Mesenchymal stem cell (in vitro differentiated cells and primary cell): ENCODE measurements around the gene ENO1.

Experiments
- DNase-seq: peaks from one replicate; pipeline ENCODE4 v3.0.0-alpha.2; 2013
- H2AFZ ChIP-seq: one replicate; pipeline ENCODE4 v1.6.1; 2013; ENCODE audit warnings: low read depth, mild to moderate bottlenecking, control low read depth, inconsistent platforms, low read length, moderate library complexity
- H2AK5ac ChIP-seq: 2 replicates; pipeline ENCODE4 v1.6.1; 2013; ENCODE audit warnings: low read length, moderate library complexity, mild to moderate bottlenecking, inconsistent platforms; ENCODE audit not compliant: severe bottlenecking
- H2BK120ac ChIP-seq: one replicate; pipeline ENCODE4 v1.6.1; 2013; ENCODE audit warnings: low read depth, mild to moderate bottlenecking, inconsistent platforms, low read length, moderate library complexity
- H2BK12ac ChIP-seq, 2 experiments: one replicate each; pipeline ENCODE4 v1.6.1; 2013; ENCODE audit warnings: inconsistent platforms in 2 of 2, low read length in 2 of 2, mild to moderate bottlenecking in 2 of 2, moderate library complexity in 2 of 2, control low read depth in 1 of 2
- H2BK15ac ChIP-seq: one replicate; pipeline ENCODE4 v1.6.1; 2013; ENCODE audit warnings: mild to moderate bottlenecking, low read depth, inconsistent platforms; ENCODE audit not compliant: poor library complexity, severe bottlenecking
- H2BK5ac ChIP-seq: 2 replicates; pipeline ENCODE4 v1.6.1; 2013; ENCODE audit warnings: low read depth, mild to moderate bottlenecking, low read length, control low read depth, inconsistent platforms; ENCODE audit not compliant: poor library complexity, severe bottlenecking
- H3K14ac ChIP-seq, 2 experiments: one replicate each; pipeline ENCODE4 v1.6.1; 2013; ENCODE audit warnings: inconsistent platforms in 2 of 2, low read length in 2 of 2, control low read depth in 1 of 2, mild to moderate bottlenecking in 1 of 2, moderate library complexity in 1 of 2
- H3K18ac ChIP-seq, 2 experiments: one replicate each; pipeline ENCODE4 v1.6.1; 2013; ENCODE audit warnings: inconsistent platforms in 2 of 2, low read length in 2 of 2, control low read depth in 1 of 2, low read depth in 1 of 2, mild to moderate bottlenecking in 1 of 2
- H3K23ac ChIP-seq, 2 experiments: one replicate each; pipeline ENCODE4 v1.6.1; 2013; ENCODE audit warnings: inconsistent platforms in 2 of 2, low read length in 2 of 2, mild to moderate bottlenecking in 2 of 2, moderate library complexity in 2 of 2, control low read depth in 1 of 2
- H3K27ac ChIP-seq: 2 replicates; pipeline ENCODE4 v1.5.1; 2013; ENCODE audit warnings: mild to moderate bottlenecking, moderate library complexity, low read length, control low read depth, inconsistent platforms; ENCODE audit not compliant: poor library complexity, severe bottlenecking
- H3K27me3 ChIP-seq, 2 experiments: 2 replicates each; pipeline versions ENCODE4 v1.6.1 to v1.7.0; 2013; ENCODE audit warnings: low read length in 2 of 2, mild to moderate bottlenecking in 2 of 2, moderate library complexity in 2 of 2, control low read depth in 1 of 2, inconsistent platforms in 1 of 2; ENCODE audit not compliant: control insufficient read depth in 1 of 2, insufficient read depth in 1 of 2
- H3K36me3 ChIP-seq, 2 experiments: 2 replicates each; pipeline versions ENCODE4 v1.6.1 to v1.7.0; 2013; ENCODE audit warnings: low read length in 2 of 2, control low read depth in 1 of 2, inconsistent platforms in 1 of 2, low read depth in 1 of 2, mild to moderate bottlenecking in 1 of 2; ENCODE audit not compliant: insufficient read depth in 2 of 2, control insufficient read depth in 1 of 2
- H3K4ac ChIP-seq, 2 experiments: one replicate each; pipeline ENCODE4 v1.6.1; 2013; ENCODE audit warnings: inconsistent platforms in 2 of 2, low read length in 2 of 2, mild to moderate bottlenecking in 2 of 2, moderate library complexity in 2 of 2, control low read depth in 1 of 2, low read depth in 1 of 2
- H3K4me1 ChIP-seq: 2 replicates; pipeline ENCODE4 v1.6.1; 2013; ENCODE audit warnings: low read depth, low read length, control low read depth; ENCODE audit not compliant: control insufficient read depth, insufficient read depth
- H3K4me2 ChIP-seq: 2 replicates; pipeline ENCODE4 v1.6.1; 2013; ENCODE audit warnings: low read length, mild to moderate bottlenecking, inconsistent platforms; ENCODE audit not compliant: poor library complexity, severe bottlenecking
- H3K4me3 ChIP-seq, 2 experiments: 2 replicates each; pipeline versions ENCODE4 v1.5.1 to v1.7.0; 2013; ENCODE audit warnings: low read length in 2 of 2, mild to moderate bottlenecking in 2 of 2, control low read depth in 1 of 2, low read depth in 1 of 2; ENCODE audit not compliant: insufficient read depth in 1 of 2
- H3K79me1 ChIP-seq: replicated peaks from 2 replicates; pipeline ENCODE4 v1.6.1; 2013; ENCODE audit warnings: mild to moderate bottlenecking, control low read depth, low read length, inconsistent platforms; ENCODE audit not compliant: poor library complexity, severe bottlenecking
- H3K9ac ChIP-seq: 2 replicates; pipeline ENCODE4 v1.7.0; 2013; ENCODE audit warnings: mild to moderate bottlenecking, low read length, moderate library complexity
- H3K9me3 ChIP-seq: 2 replicates; pipeline ENCODE4 v1.7.0; 2013; ENCODE audit warnings: mild to moderate bottlenecking, low read length; ENCODE audit not compliant: control insufficient read depth
- H4K8ac ChIP-seq: one replicate; pipeline ENCODE4 v1.6.1; 2013; ENCODE audit warnings: inconsistent platforms, mild to moderate bottlenecking, low read length, moderate library complexity
- H4K91ac ChIP-seq: one replicate; pipeline ENCODE4 v1.6.1; 2013; ENCODE audit warnings: mild to moderate bottlenecking, low read length, inconsistent platforms
- WGBS: methylation state at CpG from one replicate; pipeline ENCODE4 v1.1.7; 2013; ENCODE audit warnings: mixed read lengths; 5-methylcytosine and 5-hydroxymethylcytosine counted together

The ENO1 gene

DNA sequence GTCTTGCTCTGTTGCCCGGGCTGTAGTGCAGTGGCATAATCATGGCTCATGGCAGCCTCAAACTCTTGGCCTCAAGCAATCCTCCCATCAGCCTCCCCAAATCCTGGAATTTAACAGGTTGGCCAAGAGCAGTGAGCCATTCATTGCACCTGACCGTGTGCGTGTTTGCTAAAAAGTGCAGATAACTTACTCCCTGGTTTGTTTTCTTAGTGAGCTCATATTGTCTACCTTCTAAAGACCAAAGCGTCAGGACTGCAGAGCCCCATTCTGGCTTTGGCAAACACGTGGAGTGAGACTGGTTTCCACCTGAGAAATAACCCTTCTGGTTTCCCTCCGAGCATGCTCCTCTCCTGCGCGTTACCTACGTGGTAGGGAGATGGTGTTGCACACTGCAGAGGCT lies 35.0 kb upstream of the ENO1 start:
- no peak overlapping the region for H2BK15ac ChIP-seq
- no peak overlapping the region for H3K4ac ChIP-seq
- no peaks in the 10 kb centered on the region for H3K79me1 ChIP-seq
- H4K91ac ChIP-seq = no peak overlapping the region
- no peak overlapping the region for H2BK120ac ChIP-seq
- H3K27ac ChIP-seq = no peak overlapping the region
- no peak overlapping the region for H2BK5ac ChIP-seq
- no peaks in the 10 kb centered on the region for H3K9me3 ChIP-seq
- no peaks in the 10 kb centered on the region for H3K36me3 ChIP-seq
- no peak overlapping the region for H2AFZ ChIP-seq
- WGBS = 94% methylated on average over 9 of the region's 9 CpGs
- H3K18ac ChIP-seq = no peak overlapping the region
- peaks cover 10% of the 10 kb centered on the region for H3K4me1 ChIP-seq
- no peaks in the 10 kb centered on the region for H3K27me3 ChIP-seq
- H2AK5ac ChIP-seq = no peak overlapping the region
- no peak overlapping the region for H3K14ac ChIP-seq
- H4K8ac ChIP-seq = no peak overlapping the region
- peak overlapping the region in 1 of 2 experiments; percentile 66 for H2BK12ac ChIP-seq
- no peak overlapping the region for H3K4me3 ChIP-seq
- no peak for DNase-seq
- H3K23ac ChIP-seq = no peak overlapping the region
- H3K9ac ChIP-seq = no peak overlapping the region
- no peak overlapping the region for H3K4me2 ChIP-seq

DNA sequence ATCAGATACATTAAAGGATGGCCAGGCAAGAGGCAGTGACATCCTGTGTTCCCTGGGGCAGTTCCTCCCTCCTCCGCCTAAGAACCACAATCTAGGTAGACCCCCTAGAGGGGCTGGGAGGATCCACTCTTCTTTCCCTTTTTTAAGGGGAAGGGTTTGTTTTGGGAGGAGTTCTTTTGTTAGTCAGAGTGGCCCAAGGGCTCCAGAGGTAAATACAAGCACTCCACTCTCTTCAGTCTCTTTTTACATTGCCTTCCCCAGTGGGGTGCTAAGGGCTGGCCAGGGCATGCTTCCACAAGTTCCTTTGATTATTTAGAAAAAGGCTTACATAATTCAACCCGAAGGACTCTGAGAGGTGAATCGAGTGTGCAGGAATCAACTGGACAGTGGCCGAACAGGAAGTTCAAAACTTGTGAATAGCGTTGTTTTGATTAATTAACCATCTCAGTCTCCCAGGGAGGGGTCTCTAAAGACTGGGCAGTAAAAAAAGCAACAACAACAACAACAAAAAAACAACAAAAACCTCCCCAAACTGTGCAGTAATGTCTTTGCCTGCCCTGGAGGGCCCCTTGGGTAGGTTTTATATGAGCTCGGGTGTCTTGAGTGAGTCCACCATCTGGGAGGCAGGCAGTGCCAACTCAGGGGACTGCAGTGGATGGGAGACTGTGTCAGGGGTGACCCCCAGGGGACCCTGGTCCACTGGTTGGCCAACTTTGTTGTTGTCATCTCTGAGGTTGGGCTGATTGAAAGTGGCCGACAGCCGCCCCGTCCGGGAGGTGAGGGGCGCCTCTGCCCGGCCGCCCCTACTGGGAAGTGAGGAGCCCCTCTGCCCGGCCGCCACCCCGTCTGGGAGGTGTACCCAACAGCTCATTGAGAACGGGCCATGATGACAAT lies 33.2 kb upstream of the ENO1 start:
- H3K23ac ChIP-seq = no peak overlapping the region
- H3K9me3 ChIP-seq = no peaks in the 10 kb centered on the region
- H3K9ac ChIP-seq = no peak overlapping the region
- H3K4me2 ChIP-seq = no peak overlapping the region
- H2BK120ac ChIP-seq = peak overlapping the region; percentile 34
- no peaks in the 10 kb centered on the region for H3K79me1 ChIP-seq
- peak overlapping the region in 1 of 2 experiments; percentile 60 for H2BK12ac ChIP-seq
- DNase-seq = no peak
- H3K27ac ChIP-seq = peak overlapping the region; percentile 50
- WGBS = 91% methylated on average over 10 of the region's 17 CpGs
- H3K36me3 ChIP-seq = no peaks in the 10 kb centered on the region
- H2AFZ ChIP-seq = no peak overlapping the region
- peak overlapping the region; percentile 20 for H2BK5ac ChIP-seq
- H3K14ac ChIP-seq = no peak overlapping the region
- peak overlapping the region in 1 of 2 experiments; percentile 29 for H3K18ac ChIP-seq
- H3K4me1 ChIP-seq = peaks cover 11% of the 10 kb centered on the region
- H4K8ac ChIP-seq = no peak overlapping the region
- H2AK5ac ChIP-seq = peak overlapping the region; percentile 94
- H2BK15ac ChIP-seq = no peak overlapping the region
- H3K4me3 ChIP-seq = no peak overlapping the region
- peak overlapping the region; percentile 50 for H4K91ac ChIP-seq
- H3K4ac ChIP-seq = no peak overlapping the region
- no peaks in the 10 kb centered on the region for H3K27me3 ChIP-seq

DNA sequence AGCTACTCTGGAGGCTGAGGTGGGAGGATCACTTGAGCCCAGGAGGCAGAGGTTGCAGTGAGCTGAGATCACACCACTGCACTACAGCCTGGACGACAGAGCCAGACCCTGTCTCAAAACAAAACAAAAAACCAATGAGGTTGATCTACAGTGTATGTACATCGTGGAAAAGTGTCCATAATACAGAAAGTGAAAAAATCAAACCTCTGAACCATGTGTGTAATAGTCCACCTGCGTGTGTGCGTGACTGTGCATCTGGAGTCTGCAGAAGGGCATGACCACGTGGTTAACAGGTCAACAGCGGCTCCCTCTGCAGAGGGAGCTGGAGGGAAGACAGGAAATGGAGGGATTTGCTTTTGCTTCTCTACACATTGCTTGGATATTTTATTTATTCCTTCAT lies 32.4 kb upstream of the ENO1 start:
- Histone ChIP-seq H3K9me3 (no peaks in the 10 kb centered on the region), H4K8ac (no peak overlapping the region), H3K4me3 (no peak overlapping the region), H3K18ac (no peak overlapping the region), H3K27ac (no peak overlapping the region), H3K27me3 (no peaks in the 10 kb centered on the region), H3K79me1 (no peaks in the 10 kb centered on the region), H3K4ac (no peak overlapping the region), H2BK5ac (no peak overlapping the region), H2BK120ac (no peak overlapping the region), H2BK12ac (no peak overlapping the region), H3K4me1 (peaks cover 11% of the 10 kb centered on the region), H3K36me3 (no peaks in the 10 kb centered on the region), H3K14ac (no peak overlapping the region), H2BK15ac (no peak overlapping the region), H2AK5ac (no peak overlapping the region), H2AFZ (no peak overlapping the region), H3K4me2 (no peak overlapping the region), H3K23ac (no peak overlapping the region), H3K9ac (no peak overlapping the region), H4K91ac (no peak overlapping the region)
- DNase-seq = peak; percentile 39
- 65% methylated on average over 4 of the region's 6 CpGs for WGBS

DNA sequence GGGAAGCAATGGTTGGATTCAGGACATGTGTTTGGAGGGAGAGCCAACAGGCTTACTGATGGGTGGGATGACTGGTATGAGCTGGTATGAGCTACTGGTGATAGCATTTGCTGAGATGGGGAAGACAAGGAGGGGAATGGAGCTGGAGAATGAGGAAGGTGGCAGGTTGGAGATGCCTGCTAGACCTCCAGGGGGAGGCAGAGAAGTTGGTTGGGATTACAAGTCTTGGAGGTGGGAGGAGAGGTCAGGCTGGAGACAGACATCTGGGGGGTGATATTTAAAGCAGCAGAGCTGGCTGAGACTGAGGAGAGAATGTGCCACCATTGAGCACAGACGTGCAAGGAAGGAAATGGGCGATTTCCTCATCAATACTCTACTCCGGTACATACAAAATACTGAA lies 31.8 kb upstream of the ENO1 start:
- no peaks in the 10 kb centered on the region for H3K36me3 ChIP-seq
- H2BK12ac ChIP-seq = no peak overlapping the region
- H3K23ac ChIP-seq = no peak overlapping the region
- no peak overlapping the region for H3K9ac ChIP-seq
- no peak overlapping the region for H2BK120ac ChIP-seq
- no peaks in the 10 kb centered on the region for H3K9me3 ChIP-seq
- no peak overlapping the region for H3K4me3 ChIP-seq
- no peak overlapping the region for H3K4ac ChIP-seq
- H2AK5ac ChIP-seq = no peak overlapping the region
- no peak overlapping the region for H3K4me2 ChIP-seq
- no peak overlapping the region for H4K91ac ChIP-seq
- H3K18ac ChIP-seq = no peak overlapping the region
- no CpG with 5 or more reads among the region's 3 CpGs for WGBS
- H3K79me1 ChIP-seq = no peaks in the 10 kb centered on the region
- H2BK15ac ChIP-seq = no peak overlapping the region
- H3K27ac ChIP-seq = no peak overlapping the region
- H2BK5ac ChIP-seq = no peak overlapping the region
- no peaks in the 10 kb centered on the region for H3K27me3 ChIP-seq
- H3K4me1 ChIP-seq = peaks cover 13% of the 10 kb centered on the region
- no peak for DNase-seq
- H3K14ac ChIP-seq = no peak overlapping the region
- no peak overlapping the region for H4K8ac ChIP-seq
- no peak overlapping the region for H2AFZ ChIP-seq
